IMR-90 (cell line): Measurements from ENCODE around the gene HLA-DMB. TPM values are rescaled to one million over a fixed set of nuclear protein-coding genes. Genes with fewer than 3 reads are reported as not detected.
A peak's percentile ranks its signal among the peaks of the same experiment; 100 is the strongest.

ENCODE experiments used
- ATAC-seq: fragments of 200-7000 bp; cut with Tn5 transposase; 2 replicates; pipeline ENCODE4 v1.9.1; 2020; ENCODE audit warnings: low read depth, mild to moderate bottlenecking, moderate library complexity
- BruUV-seq: library from RNA; stranded (reverse); fragments of 400-500 nt; replicated peaks from 2 replicates; lab custom pipeline; 2021; lab: Mats Ljungman, UMichigan
- CTCF ChIA-PET: fragments of 300-600 bp; formaldehyde crosslinking; extraction: SDS; loops from one replicate; lab custom pipeline; 2021; ENCODE audit warnings: antibody characterized with exemption; lab: Yijun Ruan, JAX
- POLR2A ChIA-PET: fragments of 300-600 bp; sonication (Branson Sonifier 250); formaldehyde crosslinking; loops from one replicate; lab custom pipeline; 2022; ENCODE audit warnings: antibody characterized with exemption; ENCODE audit not compliant: unreplicated experiment; lab: Charles Lee
- DNase-seq: peaks from one replicate; pipeline ENCODE4 v3.0.0; 2013
- H2AFZ ChIP-seq: replicated peaks from 2 replicates; pipeline ENCODE3; 2013; ENCODE audit warnings: low read length, mild to moderate bottlenecking; ENCODE audit not compliant: poor library complexity
- H2AK5ac ChIP-seq: 2 replicates; pipeline ENCODE4 v1.6.1; 2013; ENCODE audit warnings: low read depth, low read length, inconsistent platforms
- H2AK9ac ChIP-seq: replicated peaks from 2 replicates; pipeline ENCODE3; 2013; ENCODE audit warnings: mild to moderate bottlenecking, low read depth, low read length, moderate library complexity; ENCODE audit not compliant: poor library complexity
- H2BK120ac ChIP-seq: 2 replicates; pipeline ENCODE4 v1.6.1; 2013; ENCODE audit warnings: low read depth, low read length, inconsistent platforms
- H2BK15ac ChIP-seq: 3 replicates; pipeline ENCODE4 v1.6.1; 2013; ENCODE audit warnings: low read depth, low read length, inconsistent platforms
- H2BK20ac ChIP-seq: 2 replicates; pipeline ENCODE4 v1.6.1; 2013; ENCODE audit warnings: low read depth, mild to moderate bottlenecking, inconsistent platforms, low read length, moderate library complexity
- H2BK5ac ChIP-seq: 2 replicates; pipeline ENCODE4 v1.6.1; 2013; ENCODE audit warnings: mild to moderate bottlenecking, low read depth, low read length, inconsistent platforms; ENCODE audit not compliant: poor library complexity, severe bottlenecking
- H3K14ac ChIP-seq: replicated peaks from 2 replicates; pipeline ENCODE4 v1.6.1; 2013; ENCODE audit warnings: low read depth, low read length, inconsistent platforms
- H3K18ac ChIP-seq: 2 replicates; pipeline ENCODE4 v1.6.1; 2013; ENCODE audit warnings: low read depth, low read length, control low read depth
- H3K23ac ChIP-seq: 2 replicates; pipeline ENCODE4 v1.6.1; 2013; ENCODE audit warnings: low read depth, low read length, inconsistent platforms
- H3K27ac ChIP-seq: 2 replicates; pipeline ENCODE4 v1.5.1; 2013; ENCODE audit warnings: mild to moderate bottlenecking, control low read depth, low read length; ENCODE audit not compliant: insufficient read depth
- H3K27me3 ChIP-seq: 2 replicates; pipeline ENCODE4 v1.6.1; 2013; ENCODE audit warnings: low read length; ENCODE audit not compliant: control insufficient read depth, insufficient read depth
- H3K36me3 ChIP-seq: 2 replicates; pipeline ENCODE4 v1.6.1; 2013; ENCODE audit warnings: low read length, mixed read lengths; ENCODE audit not compliant: control insufficient read depth, insufficient read depth
- H3K4ac ChIP-seq: 2 replicates; pipeline ENCODE4 v1.6.1; 2013; ENCODE audit warnings: low read depth, low read length, inconsistent platforms
- H3K4me1 ChIP-seq: 2 replicates; pipeline ENCODE4 v1.6.1; 2013; ENCODE audit warnings: low read length, mixed read lengths; ENCODE audit not compliant: control insufficient read depth, insufficient read depth
- H3K4me2 ChIP-seq: 2 replicates; pipeline ENCODE4 v1.6.1; 2013; ENCODE audit warnings: low read depth, mild to moderate bottlenecking, control low read depth, low read length, moderate library complexity
- H3K4me3 ChIP-seq: 2 replicates; pipeline ENCODE4 v1.5.1; 2013; ENCODE audit warnings: low read depth, mild to moderate bottlenecking, control low read depth, low read length, moderate library complexity; ENCODE audit not compliant: insufficient read depth
- H3K56ac ChIP-seq: 2 replicates; pipeline ENCODE4 v1.6.1; 2013; ENCODE audit warnings: low read length, inconsistent platforms; ENCODE audit not compliant: insufficient read depth; ENCODE audit errors: extremely low read depth
- H3K79me1 ChIP-seq, 2 experiments: 2 replicates each; pipeline ENCODE4 v1.6.1; 2013; ENCODE audit warnings: low read length in 2 of 2, inconsistent platforms in 1 of 2, low read depth in 1 of 2
- H3K9ac ChIP-seq: 2 replicates; pipeline ENCODE4 v1.6.1; 2013; ENCODE audit warnings: low read depth, low read length, control low read depth
- H3K9me1 ChIP-seq: 2 replicates; pipeline ENCODE4 v1.6.1; 2013; ENCODE audit warnings: low read length, inconsistent platforms; ENCODE audit not compliant: insufficient read depth
- H3K9me3 ChIP-seq: 2 replicates; pipeline ENCODE4 v1.6.1; 2013; ENCODE audit warnings: low read length; ENCODE audit not compliant: control insufficient read depth, insufficient read depth
- H4K20me1 ChIP-seq: 2 replicates; pipeline ENCODE4 v1.6.1; 2013; ENCODE audit warnings: low read length, inconsistent platforms; ENCODE audit not compliant: insufficient read depth
- H4K5ac ChIP-seq: 2 replicates; pipeline ENCODE4 v1.6.1; 2013; ENCODE audit warnings: mild to moderate bottlenecking, low read depth, low read length, control low read depth
- H4K8ac ChIP-seq, 2 experiments: 2 replicates each; pipeline ENCODE4 v1.6.1; 2013; ENCODE audit warnings: low read depth in 2 of 2, low read length in 2 of 2, control low read depth in 1 of 2, inconsistent platforms in 1 of 2
- H4K91ac ChIP-seq: 2 replicates; pipeline ENCODE4 v1.6.1; 2013; ENCODE audit warnings: low read depth, low read length, inconsistent platforms; ENCODE audit not compliant: insufficient read depth
- MXI1 ChIP-seq: IDR thresholded peaks from 2 replicates; pipeline ENCODE4 v1.6.1; 2012; ENCODE audit warnings: low read depth, mild to moderate bottlenecking, low read length, moderate library complexity, borderline replicate concordance
- NFE2L2 ChIP-seq: fragments of 150-350 bp; IDR thresholded peaks from 2 replicates; pipeline ENCODE4 v1.6.1; 2016; ENCODE audit warnings: low read depth, mild to moderate bottlenecking, low read length
- USF2 ChIP-seq: fragments of 150-350 bp; IDR thresholded peaks from 2 replicates; pipeline ENCODE4 v1.6.1; 2017; ENCODE audit warnings: mild to moderate bottlenecking, antibody characterized with exemption, low read length, low read depth
- WGBS, 2 experiments: methylation state at CpG; one replicate each; pipeline versions ENCODE4 v1.1.5 to v1.1.7; 2013; ENCODE audit warnings: missing lambda C conversion rate in 2 of 2; ENCODE audit not compliant: insufficient read length in 1 of 2; ENCODE audit errors: extremely low coverage in 2 of 2; 5-methylcytosine and 5-hydroxymethylcytosine counted together
- dilution Hi-C: fragments of 300-500 bp; cut with HindIII; formaldehyde crosslinking; loops from one replicate; pipeline ENCODE4 v1.14.3; 2018; ENCODE audit warnings: low sequenced_read_pairs; ENCODE audit not compliant: unreplicated experiment
- in situ Hi-C: fragments of 300-500 bp; cut with MboI; formaldehyde crosslinking; loops from 3 replicates; pipeline ENCODE4 v1.14.3; 2019; ENCODE audit warnings: low sequenced_read_pairs, inconsistent platforms, mixed read lengths
- intact Hi-C: fragments of 100-400 bp; cut with micrococcal nuclease; formaldehyde crosslinking; loops from 2 replicates; pipeline ENCODE4 v1.10.0; 2022
- polyA plus RNA-seq, 3 experiments: library from polyadenylated mRNA; depleted of rRNA; stranded (reverse); fragments of >200 nt; gene quantifications; 2 replicates each; pipeline ENCODE4 v1.2.3, GENCODE V29; 2012; ENCODE audit warnings: low replicate concordance in 1 of 3
- total RNA-seq: library from RNA; depleted of rRNA; stranded (reverse); fragments of >200 nt; gene quantifications from 2 replicates; pipeline ENCODE4 v1.2.3, GENCODE V29; 2012

Gene HLA-DMB
- total and polyA plus RNA-seq, 2 of the 4 experiments (the other 2 are of a cell fraction) = 0.18 to 0.19 TPM

- no CpG with 5 or more reads among the region's 5 CpGs for WGBS, 2 experiments
- Histone ChIP-seq H4K20me1 (no peaks in the 10 kb centered on the region), H2AK9ac (no peak overlapping the region), H2BK120ac (0 out of 2 replicates have a peak overlapping the region, but pooled peaks have one; percentile 49), H3K4me1 (peaks cover 15% of the 10 kb centered on the region), H3K14ac (no peak overlapping the region), H2BK5ac (no peak overlapping the region), H3K18ac (peak overlapping the region; percentile 18; the same call in 1 of the 2 replicates), H2AFZ (no peak overlapping the region), H4K8ac (no peak overlapping the region), H2AK5ac (no peak overlapping the region), H3K56ac (no peak overlapping the region), H3K9me3 (no peaks in the 10 kb centered on the region), H3K23ac (no peak overlapping the region), H3K36me3 (no peaks in the 10 kb centered on the region), H3K4ac (no peak overlapping the region), H2BK20ac (no peak overlapping the region; the same call in 1 of the 2 replicates), H4K91ac (no peak overlapping the region; the same call in 1 of the 2 replicates), H3K27me3 (no peaks in the 10 kb centered on the region), H3K9ac (no peak overlapping the region), H2BK15ac (no peak overlapping the region), H3K4me2 (no peak overlapping the region), H3K9me1 (no peaks in the 10 kb centered on the region), H3K79me1 (no peaks in the 10 kb centered on the region), H4K5ac (no peak overlapping the region), H3K27ac (no peak overlapping the region), H3K4me3 (no peak overlapping the region)
- ATAC-seq (no peak), DNase-seq (no peak)
- CTCF ChIA-PET = no interaction called here
- intact Hi-C loops = loop anchor here (5.0 kb wide), 2 partner anchors 195 to 360 kb away; no protein-coding TSS in a partner anchor
- no TSS peak for BruUV-seq
- POLR2A ChIA-PET = no interaction called here
- no peak for TF ChIP-seq USF2
- no peak for TF ChIP-seq MXI1
- TF ChIP-seq NFE2L2 = no peak
- dilution Hi-C loops = no loop called here
- in situ Hi-C loops = no loop called here
Observed at GRCh38 chr6:32887616-32888015, 53.2 kb downstream of the HLA-DMB start.
